WTC11 (cell line): ENCODE results near the gene COQ9. TPM values are rescaled to one million over a fixed set of nuclear protein-coding genes. Genes with fewer than 3 reads are reported as not detected.

Experiments used
- ATAC-seq: fragments of 200-7000 bp; cut with Tn5 transposase; 2 replicates; pipeline ENCODE4 v1.10.0; 2021; ENCODE audit warnings: mild to moderate bottlenecking, moderate library complexity
- CTCF ChIA-PET: fragments of 300-600 bp; sonication (Branson Sonifier 250); formaldehyde crosslinking; loops from one replicate; lab custom pipeline; 2021; ENCODE audit warnings: antibody characterized with exemption; lab: Charles Lee
- POLR2A ChIA-PET: fragments of 350-600 bp; sonication (Branson Sonifier 250); formaldehyde crosslinking; loops from one replicate; lab custom pipeline; 2021; ENCODE audit warnings: antibody characterized with exemption; lab: Charles Lee
- DNase-seq: peaks from one replicate; pipeline ENCODE4 v3.0.0; 2021; ENCODE audit warnings: low spot score
- H3K27ac Mint-ChIP-seq: 2 replicates; pipeline ENCODE4 v1.8.0; 2021; ENCODE audit warnings: mixed read lengths
- H3K27me3 Mint-ChIP-seq: 2 replicates; pipeline ENCODE4 v1.8.0; 2021; ENCODE audit warnings: low read depth, mild to moderate bottlenecking, moderate library complexity, mixed read lengths
- H3K36me3 Mint-ChIP-seq: 2 replicates; pipeline ENCODE4 v1.8.0; 2021; ENCODE audit warnings: mixed read lengths
- H3K4me1 Mint-ChIP-seq: 2 replicates; pipeline ENCODE4 v1.8.0; 2022; ENCODE audit warnings: mixed read lengths
- H3K4me3 Mint-ChIP-seq: 2 replicates; pipeline ENCODE4 v1.8.0; 2021; ENCODE audit warnings: mild to moderate bottlenecking, moderate library complexity, mixed read lengths
- H3K9me3 Mint-ChIP-seq: 2 replicates; pipeline ENCODE4 v1.8.0; 2021; ENCODE audit warnings: mixed read lengths
- ATF1 ChIP-seq: sonication (generic); formaldehyde crosslinking; IDR thresholded peaks from 2 replicates; pipeline ENCODE4 v1.8.1; 2023; ENCODE audit warnings: mild to moderate bottlenecking, moderate library complexity, missing genetic modification reagents
- FOXP1 ChIP-seq: sonication (generic); formaldehyde crosslinking; IDR thresholded peaks from 2 replicates; pipeline ENCODE4 v1.8.0; 2022; ENCODE audit warnings: missing genetic modification reagents, mild to moderate bottlenecking, moderate library complexity, borderline replicate concordance
- GABPB1 ChIP-seq: sonication (generic); formaldehyde crosslinking; IDR thresholded peaks from 2 replicates; pipeline ENCODE4 v1.8.1; 2023; ENCODE audit warnings: mild to moderate bottlenecking, missing genetic modification reagents
- JUN ChIP-seq: sonication (generic); formaldehyde crosslinking; IDR thresholded peaks from 2 replicates; pipeline ENCODE4 v1.8.0; 2023; ENCODE audit warnings: mild to moderate bottlenecking, missing genetic modification reagents
- KAT7 ChIP-seq: sonication (generic); formaldehyde crosslinking; IDR thresholded peaks from 2 replicates; pipeline ENCODE4 v1.8.1; 2023; ENCODE audit warnings: missing genetic modification reagents, mild to moderate bottlenecking, borderline replicate concordance
- MXD4 ChIP-seq: fragments of 250-450 bp; sonication (Bioruptor Pico); IDR thresholded peaks from 2 replicates; pipeline ENCODE4 v1.8.0; 2021; ENCODE audit warnings: mild to moderate bottlenecking, moderate library complexity, borderline replicate concordance
- NR3C1 ChIP-seq: sonication (generic); formaldehyde crosslinking; conservative IDR thresholded peaks from 2 replicates; pipeline ENCODE4 v1.8.1; 2023; ENCODE audit warnings: low read depth, mild to moderate bottlenecking, missing genetic modification reagents
- TEAD4 ChIP-seq: sonication (generic); formaldehyde crosslinking; IDR thresholded peaks from 2 replicates; pipeline ENCODE4 v1.8.0; 2022; ENCODE audit warnings: mild to moderate bottlenecking, missing genetic modification reagents
- ZBTB21 ChIP-seq: sonication (generic); formaldehyde crosslinking; IDR thresholded peaks from 2 replicates; pipeline ENCODE4 v1.8.1; 2023; ENCODE audit warnings: mild to moderate bottlenecking, missing genetic modification reagents, borderline replicate concordance
- ZNF219 ChIP-seq: sonication (generic); formaldehyde crosslinking; IDR thresholded peaks from 2 replicates; pipeline ENCODE4 v1.8.0; 2023; ENCODE audit warnings: missing genetic modification reagents, mild to moderate bottlenecking, borderline replicate concordance
- ZNF263 ChIP-seq: sonication (generic); formaldehyde crosslinking; IDR thresholded peaks from 2 replicates; pipeline ENCODE4 v1.8.1; 2022; ENCODE audit warnings: low read depth, mild to moderate bottlenecking, moderate library complexity, missing genetic modification reagents
- total RNA-seq: library from RNA; stranded (reverse); gene quantifications from 3 replicates; pipeline ENCODE4 v1.2.3, GENCODE V29; 2021
- TF ChIP-seq, protein P1 (sequence below): sonication (generic); formaldehyde crosslinking; IDR thresholded peaks from 2 replicates; pipeline ENCODE4 v1.8.1; 2023; ENCODE audit warnings: mild to moderate bottlenecking, missing genetic modification reagents, borderline replicate concordance
- TF ChIP-seq, protein P2 (sequence below): fragments of 250-450 bp; sonication (Bioruptor Pico); IDR thresholded peaks from 2 replicates; pipeline ENCODE4 v1.9.0; 2021; ENCODE audit warnings: mild to moderate bottlenecking, borderline replicate concordance
- TF ChIP-seq, protein P3 (sequence below): fragments of 250-450 bp; sonication (Bioruptor Pico); IDR thresholded peaks from 2 replicates; pipeline ENCODE4 v1.9.0; 2021; ENCODE audit warnings: mild to moderate bottlenecking
- TF ChIP-seq, protein P4 (sequence below): sonication (generic); formaldehyde crosslinking; IDR thresholded peaks from 2 replicates; pipeline ENCODE4 v1.8.0; 2023; ENCODE audit warnings: missing genetic modification reagents, mild to moderate bottlenecking, borderline replicate concordance

The COQ9 gene
- total RNA-seq, 1 experiment from 2014 or later: 39.2 TPM

DNA sequence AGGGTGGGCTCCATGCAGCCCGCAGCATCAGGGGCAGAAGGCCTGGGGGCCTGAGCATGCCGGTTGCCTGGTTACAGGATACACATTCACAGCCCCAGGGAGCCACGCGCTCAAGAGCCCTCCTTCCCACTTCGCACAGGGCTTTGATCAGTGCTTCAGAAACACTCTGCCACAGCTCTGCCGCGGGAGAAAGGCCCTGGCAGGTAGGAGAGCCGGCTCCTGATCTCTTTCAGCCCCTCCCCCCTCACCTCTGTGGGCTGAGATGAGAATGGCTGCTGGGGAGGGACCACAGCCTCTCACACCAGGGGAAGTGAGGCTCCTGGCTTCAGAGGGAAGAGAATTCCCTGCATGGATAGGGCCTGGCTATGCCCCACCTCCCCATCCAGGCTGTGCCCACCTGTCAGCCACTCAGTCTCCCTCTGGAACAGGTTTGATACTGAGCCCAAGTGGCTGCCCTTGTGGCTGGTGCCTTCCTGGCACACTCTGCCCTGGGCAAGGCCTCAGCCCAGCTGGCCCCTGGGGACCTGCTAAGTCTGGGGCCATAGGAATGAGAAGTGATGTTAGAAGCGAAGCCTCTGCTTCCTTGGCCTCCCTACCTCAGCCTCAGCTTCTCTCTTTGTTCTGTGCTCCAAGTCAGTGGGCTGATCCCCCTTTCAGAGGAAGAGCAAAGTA is 30.4 kb downstream of the COQ9 start (continued):
- TF ChIP-seq, protein P1, sequence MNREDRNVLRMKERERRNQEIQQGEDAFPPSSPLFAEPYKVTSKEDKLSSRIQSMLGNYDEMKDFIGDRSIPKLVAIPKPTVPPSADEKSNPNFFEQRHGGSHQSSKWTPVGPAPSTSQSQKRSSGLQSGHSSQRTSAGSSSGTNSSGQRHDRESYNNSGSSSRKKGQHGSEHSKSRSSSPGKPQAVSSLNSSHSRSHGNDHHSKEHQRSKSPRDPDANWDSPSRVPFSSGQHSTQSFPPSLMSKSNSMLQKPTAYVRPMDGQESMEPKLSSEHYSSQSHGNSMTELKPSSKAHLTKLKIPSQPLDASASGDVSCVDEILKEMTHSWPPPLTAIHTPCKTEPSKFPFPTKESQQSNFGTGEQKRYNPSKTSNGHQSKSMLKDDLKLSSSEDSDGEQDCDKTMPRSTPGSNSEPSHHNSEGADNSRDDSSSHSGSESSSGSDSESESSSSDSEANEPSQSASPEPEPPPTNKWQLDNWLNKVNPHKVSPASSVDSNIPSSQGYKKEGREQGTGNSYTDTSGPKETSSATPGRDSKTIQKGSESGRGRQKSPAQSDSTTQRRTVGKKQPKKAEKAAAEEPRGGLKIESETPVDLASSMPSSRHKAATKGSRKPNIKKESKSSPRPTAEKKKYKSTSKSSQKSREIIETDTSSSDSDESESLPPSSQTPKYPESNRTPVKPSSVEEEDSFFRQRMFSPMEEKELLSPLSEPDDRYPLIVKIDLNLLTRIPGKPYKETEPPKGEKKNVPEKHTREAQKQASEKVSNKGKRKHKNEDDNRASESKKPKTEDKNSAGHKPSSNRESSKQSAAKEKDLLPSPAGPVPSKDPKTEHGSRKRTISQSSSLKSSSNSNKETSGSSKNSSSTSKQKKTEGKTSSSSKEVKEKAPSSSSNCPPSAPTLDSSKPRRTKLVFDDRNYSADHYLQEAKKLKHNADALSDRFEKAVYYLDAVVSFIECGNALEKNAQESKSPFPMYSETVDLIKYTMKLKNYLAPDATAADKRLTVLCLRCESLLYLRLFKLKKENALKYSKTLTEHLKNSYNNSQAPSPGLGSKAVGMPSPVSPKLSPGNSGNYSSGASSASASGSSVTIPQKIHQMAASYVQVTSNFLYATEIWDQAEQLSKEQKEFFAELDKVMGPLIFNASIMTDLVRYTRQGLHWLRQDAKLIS: no peak
- TF ChIP-seq, protein P2, sequence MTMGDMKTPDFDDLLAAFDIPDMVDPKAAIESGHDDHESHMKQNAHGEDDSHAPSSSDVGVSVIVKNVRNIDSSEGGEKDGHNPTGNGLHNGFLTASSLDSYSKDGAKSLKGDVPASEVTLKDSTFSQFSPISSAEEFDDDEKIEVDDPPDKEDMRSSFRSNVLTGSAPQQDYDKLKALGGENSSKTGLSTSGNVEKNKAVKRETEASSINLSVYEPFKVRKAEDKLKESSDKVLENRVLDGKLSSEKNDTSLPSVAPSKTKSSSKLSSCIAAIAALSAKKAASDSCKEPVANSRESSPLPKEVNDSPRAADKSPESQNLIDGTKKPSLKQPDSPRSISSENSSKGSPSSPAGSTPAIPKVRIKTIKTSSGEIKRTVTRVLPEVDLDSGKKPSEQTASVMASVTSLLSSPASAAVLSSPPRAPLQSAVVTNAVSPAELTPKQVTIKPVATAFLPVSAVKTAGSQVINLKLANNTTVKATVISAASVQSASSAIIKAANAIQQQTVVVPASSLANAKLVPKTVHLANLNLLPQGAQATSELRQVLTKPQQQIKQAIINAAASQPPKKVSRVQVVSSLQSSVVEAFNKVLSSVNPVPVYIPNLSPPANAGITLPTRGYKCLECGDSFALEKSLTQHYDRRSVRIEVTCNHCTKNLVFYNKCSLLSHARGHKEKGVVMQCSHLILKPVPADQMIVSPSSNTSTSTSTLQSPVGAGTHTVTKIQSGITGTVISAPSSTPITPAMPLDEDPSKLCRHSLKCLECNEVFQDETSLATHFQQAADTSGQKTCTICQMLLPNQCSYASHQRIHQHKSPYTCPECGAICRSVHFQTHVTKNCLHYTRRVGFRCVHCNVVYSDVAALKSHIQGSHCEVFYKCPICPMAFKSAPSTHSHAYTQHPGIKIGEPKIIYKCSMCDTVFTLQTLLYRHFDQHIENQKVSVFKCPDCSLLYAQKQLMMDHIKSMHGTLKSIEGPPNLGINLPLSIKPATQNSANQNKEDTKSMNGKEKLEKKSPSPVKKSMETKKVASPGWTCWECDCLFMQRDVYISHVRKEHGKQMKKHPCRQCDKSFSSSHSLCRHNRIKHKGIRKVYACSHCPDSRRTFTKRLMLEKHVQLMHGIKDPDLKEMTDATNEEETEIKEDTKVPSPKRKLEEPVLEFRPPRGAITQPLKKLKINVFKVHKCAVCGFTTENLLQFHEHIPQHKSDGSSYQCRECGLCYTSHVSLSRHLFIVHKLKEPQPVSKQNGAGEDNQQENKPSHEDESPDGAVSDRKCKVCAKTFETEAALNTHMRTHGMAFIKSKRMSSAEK: no peak
- TF ChIP-seq ZNF263 (CRISPR knock-in tag): no peak
- TF ChIP-seq, protein P3, sequence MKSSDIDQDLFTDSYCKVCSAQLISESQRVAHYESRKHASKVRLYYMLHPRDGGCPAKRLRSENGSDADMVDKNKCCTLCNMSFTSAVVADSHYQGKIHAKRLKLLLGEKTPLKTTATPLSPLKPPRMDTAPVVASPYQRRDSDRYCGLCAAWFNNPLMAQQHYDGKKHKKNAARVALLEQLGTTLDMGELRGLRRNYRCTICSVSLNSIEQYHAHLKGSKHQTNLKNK (CRISPR knock-in tag): no peak
- TF ChIP-seq JUN (CRISPR knock-in tag): no peak
- no peak for TF ChIP-seq FOXP1 (CRISPR knock-in tag)

DNA sequence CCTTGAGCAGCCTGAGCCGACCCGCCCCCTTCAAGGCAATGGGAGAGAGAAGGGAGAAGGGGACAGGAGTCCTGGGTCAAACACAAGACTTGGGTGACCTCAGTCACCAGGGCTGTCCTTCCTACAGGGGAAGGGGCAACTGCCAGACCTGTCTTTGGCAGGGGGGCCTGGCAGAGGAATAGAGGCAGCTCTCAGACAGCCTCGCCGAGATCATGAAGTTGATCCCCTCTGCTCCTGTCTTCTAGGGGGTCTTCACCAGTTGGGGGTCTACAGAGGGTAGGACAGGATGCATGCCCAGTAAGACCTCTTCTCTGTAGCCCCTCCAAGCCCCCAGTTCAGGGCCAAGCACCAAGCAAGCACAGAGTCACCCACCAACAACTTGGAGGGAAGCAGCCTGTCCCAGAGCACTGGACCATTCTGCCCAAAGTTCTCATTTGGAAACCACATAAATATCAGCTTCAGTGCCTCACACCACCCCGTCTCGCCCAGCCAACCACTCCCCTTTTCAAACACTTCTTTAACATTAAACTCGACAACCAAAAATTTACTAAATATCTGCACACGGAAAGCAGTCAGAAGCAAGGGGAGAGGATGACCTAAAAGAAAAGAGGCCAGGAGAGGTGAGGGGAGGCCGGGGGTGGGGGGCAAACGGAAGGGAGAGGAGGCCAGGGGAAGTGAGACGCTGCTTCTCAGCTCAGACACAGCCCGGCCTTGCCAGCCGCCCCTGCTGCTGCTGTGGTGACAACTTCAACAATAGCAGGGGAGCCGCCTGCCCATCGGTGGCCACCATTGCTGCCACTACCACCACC is 31.3 kb downstream of the COQ9 start:
- no peak overlapping the region for H3K27ac Mint-ChIP-seq
- CTCF ChIA-PET: interaction anchor here (1.0 to 8.2 kb wide), 10 partner anchors 16 to 178 kb away, joined by 3 to 80 read pairs (median 6); partner anchors contain the start of genes CIAPIN1, COQ9 and POLR2C

DNA sequence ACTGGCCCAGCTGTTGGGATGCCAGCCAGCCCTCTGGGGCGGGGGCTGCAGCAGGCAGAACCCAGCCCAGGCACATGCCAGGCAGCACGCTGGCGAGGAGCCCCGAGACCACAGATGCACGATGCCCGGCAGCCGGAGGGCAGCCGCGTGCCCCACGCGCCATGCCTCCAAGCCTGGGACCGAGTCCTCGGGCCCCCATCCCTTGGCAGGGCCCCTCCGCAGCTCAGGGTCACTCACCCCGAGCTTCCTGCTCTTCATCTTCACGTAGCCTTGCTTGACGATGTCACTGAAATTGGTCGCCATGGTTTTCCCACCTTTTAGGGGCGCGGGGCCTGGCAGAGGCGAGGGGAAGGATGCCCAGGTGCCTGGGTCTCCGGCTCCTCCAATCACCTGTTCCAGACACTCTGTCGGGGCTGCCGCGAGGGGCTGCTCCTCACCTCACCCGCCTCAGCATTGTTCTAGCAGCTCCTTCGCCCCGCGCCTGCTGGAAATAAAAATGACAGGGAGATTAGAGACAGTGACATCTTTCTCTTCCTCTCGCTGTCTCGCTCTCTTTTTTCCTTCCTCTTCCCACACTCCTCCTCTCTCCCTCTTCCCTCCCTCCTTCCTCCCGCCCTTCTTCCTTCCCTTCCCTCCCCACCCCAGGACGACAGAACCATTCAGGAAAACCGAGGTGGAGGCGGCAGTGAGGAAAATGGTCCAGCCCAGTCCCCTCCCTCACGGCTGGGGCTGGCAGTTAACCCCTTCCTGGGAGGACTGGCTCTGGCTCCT is 32.1 kb downstream of the COQ9 start:
- Mint-ChIP-seq H3K36me3 (0 out of 2 replicates have a peak, but pooled peaks cover 2% of the 10 kb centered on the region), H3K4me3 (peak overlapping the region; percentile 82), H3K9me3 (no peaks in the 10 kb centered on the region), H3K27me3 (peaks cover 6% of the 10 kb centered on the region), H3K4me1 (peaks cover 53% of the 10 kb centered on the region), H3K27ac (no peak overlapping the region)
- ChIA-PET CTCF (interaction anchor here (0.9 to 4.8 kb wide), 10 partner anchors 8 to 179 kb away, joined by 3 to 26 read pairs (median 5); partner anchors contain the start of genes CIAPIN1, COQ9 and POLR2C), POLR2A (interaction anchor here (0.9 kb wide), 1 partner anchor 13 kb away, joined by 3 read pairs; no protein-coding TSS in a partner anchor)
- DNase-seq (peak; percentile 75), ATAC-seq (peak; percentile 43)
- TF ChIP-seq, protein P4, sequence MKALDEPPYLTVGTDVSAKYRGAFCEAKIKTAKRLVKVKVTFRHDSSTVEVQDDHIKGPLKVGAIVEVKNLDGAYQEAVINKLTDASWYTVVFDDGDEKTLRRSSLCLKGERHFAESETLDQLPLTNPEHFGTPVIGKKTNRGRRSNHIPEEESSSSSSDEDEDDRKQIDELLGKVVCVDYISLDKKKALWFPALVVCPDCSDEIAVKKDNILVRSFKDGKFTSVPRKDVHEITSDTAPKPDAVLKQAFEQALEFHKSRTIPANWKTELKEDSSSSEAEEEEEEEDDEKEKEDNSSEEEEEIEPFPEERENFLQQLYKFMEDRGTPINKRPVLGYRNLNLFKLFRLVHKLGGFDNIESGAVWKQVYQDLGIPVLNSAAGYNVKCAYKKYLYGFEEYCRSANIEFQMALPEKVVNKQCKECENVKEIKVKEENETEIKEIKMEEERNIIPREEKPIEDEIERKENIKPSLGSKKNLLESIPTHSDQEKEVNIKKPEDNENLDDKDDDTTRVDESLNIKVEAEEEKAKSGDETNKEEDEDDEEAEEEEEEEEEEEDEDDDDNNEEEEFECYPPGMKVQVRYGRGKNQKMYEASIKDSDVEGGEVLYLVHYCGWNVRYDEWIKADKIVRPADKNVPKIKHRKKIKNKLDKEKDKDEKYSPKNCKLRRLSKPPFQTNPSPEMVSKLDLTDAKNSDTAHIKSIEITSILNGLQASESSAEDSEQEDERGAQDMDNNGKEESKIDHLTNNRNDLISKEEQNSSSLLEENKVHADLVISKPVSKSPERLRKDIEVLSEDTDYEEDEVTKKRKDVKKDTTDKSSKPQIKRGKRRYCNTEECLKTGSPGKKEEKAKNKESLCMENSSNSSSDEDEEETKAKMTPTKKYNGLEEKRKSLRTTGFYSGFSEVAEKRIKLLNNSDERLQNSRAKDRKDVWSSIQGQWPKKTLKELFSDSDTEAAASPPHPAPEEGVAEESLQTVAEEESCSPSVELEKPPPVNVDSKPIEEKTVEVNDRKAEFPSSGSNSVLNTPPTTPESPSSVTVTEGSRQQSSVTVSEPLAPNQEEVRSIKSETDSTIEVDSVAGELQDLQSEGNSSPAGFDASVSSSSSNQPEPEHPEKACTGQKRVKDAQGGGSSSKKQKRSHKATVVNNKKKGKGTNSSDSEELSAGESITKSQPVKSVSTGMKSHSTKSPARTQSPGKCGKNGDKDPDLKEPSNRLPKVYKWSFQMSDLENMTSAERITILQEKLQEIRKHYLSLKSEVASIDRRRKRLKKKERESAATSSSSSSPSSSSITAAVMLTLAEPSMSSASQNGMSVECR (CRISPR knock-in tag): 0 out of 2 replicates have a peak, but pooled peaks have one; percentile 63
- TF ChIP-seq ZNF219 (peak; percentile 29; the same call in 1 of the 2 replicates), GABPB1 (CRISPR knock-in tag) (no peak), TEAD4 (CRISPR knock-in tag) (0 out of 2 replicates have a peak, but pooled peaks have one; percentile 25), FOXP1 (CRISPR knock-in tag) (peak; percentile 61; the same call in 1 of the 2 replicates), KAT7 (0 out of 2 replicates have a peak, but pooled peaks have one; percentile 44)

More for the DNA sequence above, 31.3 kb downstream of the COQ9 start:
- Mint-ChIP-seq H3K9me3 (no peaks in the 10 kb centered on the region), H3K36me3 (0 out of 2 replicates have a peak, but pooled peaks cover 2% of the 10 kb centered on the region), H3K27me3 (peaks cover 6% of the 10 kb centered on the region), H3K4me1 (peaks cover 53% of the 10 kb centered on the region), H3K4me3 (peak overlapping the region; percentile 82)
- no peak for ATAC-seq
- POLR2A ChIA-PET: no interaction called here
- DNase-seq: no peak
- TF ChIP-seq MXD4 (CRISPR knock-in tag): no peak
- TF ChIP-seq NR3C1 (CRISPR knock-in tag): no peak
- TF ChIP-seq ATF1 (CRISPR knock-in tag): no peak
- no peak for TF ChIP-seq ZBTB21 (CRISPR knock-in tag)
